Measurements from ENCODE around the gene GRM8. TPM values are rescaled to one million over a fixed set of nuclear protein-coding genes. Genes with fewer than 3 reads are reported as not detected.
A peak's percentile ranks its signal among the peaks of the same experiment; 100 is the strongest.

GRM8 gene
- total RNA-seq, 1 donor from 2014 or later, result 2.2 TPM

DNA sequence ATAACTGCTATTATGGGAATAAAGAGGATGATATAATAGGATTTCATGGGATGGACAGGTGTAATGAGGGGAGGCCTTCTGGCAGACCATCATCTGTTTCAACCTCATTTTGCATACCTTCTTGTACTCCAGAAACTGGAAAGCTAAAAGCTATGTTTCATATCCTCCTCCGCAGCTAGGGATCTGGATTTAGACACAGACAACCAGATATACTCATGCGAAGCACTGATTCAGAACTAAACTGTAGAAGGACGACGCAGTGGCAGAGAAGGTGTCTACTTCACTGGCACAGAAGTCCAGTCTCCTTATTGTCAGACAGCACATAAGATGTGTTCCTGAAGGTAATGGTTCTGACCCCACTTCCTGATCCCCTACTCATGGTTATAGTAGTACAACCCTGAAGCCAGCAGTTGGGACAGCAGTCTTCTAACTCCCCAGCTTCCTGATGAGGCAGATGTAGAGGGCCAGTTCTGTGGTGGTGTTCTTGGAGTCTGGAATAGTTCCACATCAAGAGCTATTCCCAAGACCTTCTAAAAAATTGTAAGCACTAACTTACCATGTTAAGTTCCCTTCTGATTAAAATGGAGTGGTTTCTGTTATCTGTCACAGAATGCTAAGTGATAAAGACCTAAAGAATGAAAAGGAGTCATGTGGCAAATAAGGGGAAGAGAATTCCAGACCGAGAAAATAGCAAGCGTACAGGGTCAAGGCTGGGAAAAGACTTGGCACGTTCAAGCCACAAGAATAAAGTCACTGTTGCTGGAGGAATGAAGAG lies 550.3 kb downstream of the GRM8 start:
- H3K4me1 ChIP-seq (ENCODE audit: insufficient read depth, low read length), result peaks cover 24% of the 10 kb centered on the region
- peak; percentile 87 for DNase-seq (ENCODE audit: low read depth)
- TF ChIP-seq EZH2 (IDR thresholded peaks at IDR 0.05; ENCODE audit: insufficient read depth, low read length), result no peak
- TF ChIP-seq, protein P1, sequence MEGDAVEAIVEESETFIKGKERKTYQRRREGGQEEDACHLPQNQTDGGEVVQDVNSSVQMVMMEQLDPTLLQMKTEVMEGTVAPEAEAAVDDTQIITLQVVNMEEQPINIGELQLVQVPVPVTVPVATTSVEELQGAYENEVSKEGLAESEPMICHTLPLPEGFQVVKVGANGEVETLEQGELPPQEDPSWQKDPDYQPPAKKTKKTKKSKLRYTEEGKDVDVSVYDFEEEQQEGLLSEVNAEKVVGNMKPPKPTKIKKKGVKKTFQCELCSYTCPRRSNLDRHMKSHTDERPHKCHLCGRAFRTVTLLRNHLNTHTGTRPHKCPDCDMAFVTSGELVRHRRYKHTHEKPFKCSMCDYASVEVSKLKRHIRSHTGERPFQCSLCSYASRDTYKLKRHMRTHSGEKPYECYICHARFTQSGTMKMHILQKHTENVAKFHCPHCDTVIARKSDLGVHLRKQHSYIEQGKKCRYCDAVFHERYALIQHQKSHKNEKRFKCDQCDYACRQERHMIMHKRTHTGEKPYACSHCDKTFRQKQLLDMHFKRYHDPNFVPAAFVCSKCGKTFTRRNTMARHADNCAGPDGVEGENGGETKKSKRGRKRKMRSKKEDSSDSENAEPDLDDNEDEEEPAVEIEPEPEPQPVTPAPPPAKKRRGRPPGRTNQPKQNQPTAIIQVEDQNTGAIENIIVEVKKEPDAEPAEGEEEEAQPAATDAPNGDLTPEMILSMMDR (IDR thresholded peaks at IDR 0.05; ENCODE audit: insufficient read depth, low read depth, low read length), result no peak
- H3K4me3 Mint-ChIP-seq (ENCODE audit: unreplicated experiment), result peak overlapping the region; percentile 27
- H3K9ac ChIP-seq (ENCODE audit: low read length), result peak overlapping the region; percentile 5
- H3K27me3 ChIP-seq (ENCODE audit: insufficient read depth, low read length), result no peaks in the 10 kb centered on the region
- peaks cover 3% of the 10 kb centered on the region for H3K9me3 Mint-ChIP-seq (ENCODE audit: unreplicated experiment)
- no peaks in the 10 kb centered on the region for H3K36me3 ChIP-seq (ENCODE audit: insufficient read depth, low read length)
- no peaks in the 10 kb centered on the region for H3K79me2 ChIP-seq (ENCODE audit: insufficient read depth, low read length)
- H3K9me3 ChIP-seq (ENCODE audit: insufficient read depth, low read depth, low read length), result no peaks in the 10 kb centered on the region
- peak overlapping the region; percentile 93 for H3K27ac Mint-ChIP-seq (ENCODE audit: unreplicated experiment)
- H3K4me3 ChIP-seq (ENCODE audit: insufficient read depth, low read depth, low read length), result no peak overlapping the region
- peaks cover 30% of the 10 kb centered on the region for H3K4me1 Mint-ChIP-seq (ENCODE audit: low read depth, unreplicated experiment)
- peak overlapping the region; percentile 76 for H3K4me2 ChIP-seq (ENCODE audit: low read length)
- H3K27ac ChIP-seq (ENCODE audit: low read depth, low read length), result peak overlapping the region; percentile 92
- FAIRE-seq, result peak; percentile 17
- no peaks in the 10 kb centered on the region for H3K36me3 Mint-ChIP-seq (ENCODE audit: low read depth, unreplicated experiment)
- H4K20me1 ChIP-seq (ENCODE audit: insufficient read depth, low read length), result no peaks in the 10 kb centered on the region
- H2AFZ ChIP-seq (ENCODE audit: low read depth, low read length), result peak overlapping the region; percentile 31
- H3K27me3 Mint-ChIP-seq (ENCODE audit: low read depth, unreplicated experiment), result no peaks in the 10 kb centered on the region

DNA sequence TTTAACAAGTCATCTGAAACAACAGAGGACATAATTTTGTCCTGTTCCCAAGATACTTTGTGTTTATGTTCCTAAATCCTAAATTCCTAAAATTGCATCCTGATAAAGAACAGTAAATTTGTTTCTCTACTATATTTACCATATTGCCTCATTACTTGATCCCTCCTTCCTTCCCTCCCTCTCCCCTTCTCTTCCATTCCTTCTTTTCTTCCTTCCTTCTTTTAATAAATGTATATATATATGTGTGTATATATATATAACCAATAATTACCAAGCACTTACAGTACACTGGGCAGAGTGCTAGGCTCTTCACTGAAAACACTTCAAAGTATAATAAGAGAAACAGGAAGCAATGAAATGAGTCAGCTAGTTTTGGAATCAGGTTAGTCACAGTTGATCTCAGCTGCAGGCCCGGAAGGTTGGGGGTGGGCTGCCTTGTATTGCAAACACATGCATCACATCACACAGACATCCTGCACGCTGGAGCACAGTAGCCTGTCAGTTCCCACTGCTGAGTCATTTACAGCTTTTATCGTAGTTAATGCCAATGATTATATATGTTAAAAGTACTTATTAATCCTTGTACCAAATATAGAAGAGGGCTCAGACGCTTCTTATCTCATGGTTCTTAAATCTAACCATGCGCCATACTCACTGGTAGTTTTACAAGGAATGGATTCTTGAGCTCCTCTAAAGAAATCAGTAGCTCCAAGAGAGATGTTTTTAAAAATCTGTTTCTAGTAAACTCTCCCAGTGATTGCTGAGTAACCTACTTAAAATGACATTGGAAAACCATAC lies 551.7 kb downstream of the GRM8 start:
- DNase-seq (ENCODE audit: low read depth) (peak; percentile 96), FAIRE-seq (peak; percentile 63)

More for the DNA sequence above, 551.7 kb downstream of the GRM8 start:
- Histone ChIP-seq H3K4me1 (ENCODE audit: insufficient read depth, low read length) (peaks cover 24% of the 10 kb centered on the region), H3K4me2 (ENCODE audit: low read length) (peak overlapping the region; percentile 76), H4K20me1 (ENCODE audit: insufficient read depth, low read length) (no peaks in the 10 kb centered on the region), H3K27me3 (ENCODE audit: insufficient read depth, low read length) (no peaks in the 10 kb centered on the region), H2AFZ (ENCODE audit: low read depth, low read length) (peak overlapping the region; percentile 28), H3K36me3 (ENCODE audit: insufficient read depth, low read length) (no peaks in the 10 kb centered on the region), H3K9ac (ENCODE audit: low read length) (peak overlapping the region; percentile 77), H3K4me3 (ENCODE audit: insufficient read depth, low read depth, low read length) (peak overlapping the region; percentile 38), H3K79me2 (ENCODE audit: insufficient read depth, low read length) (no peaks in the 10 kb centered on the region), H3K27ac (ENCODE audit: low read depth, low read length) (peak overlapping the region; percentile 92), H3K9me3 (ENCODE audit: insufficient read depth, low read depth, low read length) (no peaks in the 10 kb centered on the region)
- peak overlapping the region; percentile 93 for H3K27ac Mint-ChIP-seq (ENCODE audit: unreplicated experiment)
- H3K4me3 Mint-ChIP-seq (ENCODE audit: unreplicated experiment), result no peak overlapping the region
- peaks cover 3% of the 10 kb centered on the region for H3K9me3 Mint-ChIP-seq (ENCODE audit: unreplicated experiment)
- H3K36me3 Mint-ChIP-seq (ENCODE audit: low read depth, unreplicated experiment), result no peaks in the 10 kb centered on the region
- peaks cover 30% of the 10 kb centered on the region for H3K4me1 Mint-ChIP-seq (ENCODE audit: low read depth, unreplicated experiment)
- H3K27me3 Mint-ChIP-seq (ENCODE audit: low read depth, unreplicated experiment), result no peaks in the 10 kb centered on the region
- TF ChIP-seq, protein P1 (IDR thresholded peaks at IDR 0.05; ENCODE audit: insufficient read depth, low read depth, low read length), result no peak
- TF ChIP-seq EZH2 (IDR thresholded peaks at IDR 0.05; ENCODE audit: insufficient read depth, low read length), result no peak

Data from astrocyte (in vitro differentiated cells and primary cell).